ENCODE measurements around the gene APBA1.

The APBA1 gene

DNA sequence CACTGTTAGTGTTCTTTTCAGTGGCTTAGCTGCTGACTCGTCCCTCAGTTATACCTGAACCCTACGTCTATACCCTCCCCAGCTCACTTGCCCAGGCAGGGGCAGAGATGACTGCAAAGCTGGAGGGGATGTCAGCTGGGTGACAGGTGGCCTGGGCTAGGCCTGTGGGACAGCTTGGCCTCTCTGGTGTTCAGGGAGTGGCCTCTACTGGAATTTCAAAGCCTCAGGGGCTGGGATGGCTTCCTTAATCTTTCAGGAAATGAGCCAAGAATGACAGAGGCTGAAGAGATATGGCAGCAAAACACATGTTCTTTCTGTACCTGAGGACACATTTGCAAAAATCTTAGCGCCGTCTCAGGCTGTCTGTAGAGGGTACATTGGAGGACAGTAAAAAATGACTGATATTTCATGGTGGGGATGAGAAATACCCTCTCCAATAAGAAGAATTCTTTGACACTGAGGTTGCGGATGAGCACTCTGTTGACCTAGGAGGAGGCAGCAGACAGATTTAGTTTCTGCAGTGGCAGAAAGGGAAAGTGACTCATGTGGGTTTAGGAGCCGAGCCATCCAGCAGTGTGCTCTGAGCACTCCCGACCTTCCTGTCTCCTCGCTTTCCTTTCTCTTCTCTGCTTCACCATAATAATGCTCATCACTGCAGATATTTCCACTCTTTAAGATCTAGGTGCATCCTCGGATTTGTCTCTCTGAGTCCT, 292.7 kb downstream of the APBA1 start:
- in situ Hi-C loops (cut with MboI; ENCODE audit: low sequenced_read_pairs), result no loop called here

DNA sequence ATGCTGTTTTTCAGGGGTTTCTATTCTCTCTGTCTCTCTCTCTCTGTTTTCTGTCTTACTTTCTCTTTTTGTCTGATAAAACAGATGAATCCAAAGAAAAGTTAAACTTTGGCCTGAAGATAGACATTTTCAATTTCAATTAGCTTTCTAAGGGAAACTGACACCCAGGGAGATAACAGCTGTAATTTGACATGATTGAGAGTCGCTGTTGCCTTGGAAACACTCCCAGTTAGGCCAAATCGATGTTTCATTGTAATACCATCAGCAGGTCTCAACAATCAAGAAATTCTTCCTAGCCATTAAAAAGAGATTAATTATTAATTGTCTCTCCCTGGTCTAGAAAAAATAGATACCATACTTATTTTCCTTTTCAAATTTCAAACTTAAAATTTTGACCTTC, 294.2 kb downstream of the APBA1 start:
- in situ Hi-C loops (cut with MboI; ENCODE audit: low sequenced_read_pairs), result no loop called here
